ENCODE measurements around the gene ZNF532.

The ZNF532 gene

GRCh38 chr18:58894930-58895329 is 30.3 kb downstream of the ZNF532 start:
- H3K9me3 Mint-ChIP-seq: peaks cover 2% of the 10 kb centered on the region
- H3K4me1 Mint-ChIP-seq: peaks cover 45% of the 10 kb centered on the region
- DNase-seq (ENCODE audit: low spot score in 2 of 2): no peak

DNA sequence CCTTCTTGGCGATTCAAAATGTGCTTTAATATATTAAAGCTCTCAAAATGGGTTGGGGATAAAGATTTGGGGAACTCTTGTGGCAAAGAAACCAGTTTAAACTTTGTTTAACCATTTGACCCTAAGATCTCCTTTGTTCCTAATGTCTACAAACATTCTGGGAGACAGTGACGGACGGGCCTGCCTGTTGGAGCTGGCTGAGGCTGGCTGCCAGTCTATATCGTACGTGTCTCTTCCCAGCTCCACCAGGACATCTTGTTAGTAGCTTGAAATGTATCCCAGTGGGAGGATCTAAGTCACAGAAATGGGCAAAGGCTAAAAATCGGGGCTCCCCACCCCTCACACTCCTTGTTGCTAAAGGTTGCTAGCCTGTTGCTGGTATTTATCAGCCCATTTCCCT is 30.7 kb downstream of the ZNF532 start:
- ATAC-seq (ENCODE audit: low read depth) (no peak), DNase-seq (ENCODE audit: low spot score in 2 of 2) (no peak)
- H3K36me3 Mint-ChIP-seq: peaks cover 22% of the 10 kb centered on the region
- H3K9me3 Mint-ChIP-seq: peaks cover 2% of the 10 kb centered on the region
- no peak overlapping the region for H3K4me3 Mint-ChIP-seq
- peaks cover 48% of the 10 kb centered on the region for H3K4me1 Mint-ChIP-seq
- H3K27ac Mint-ChIP-seq: no peak overlapping the region
- H3K27me3 Mint-ChIP-seq: no peaks in the 10 kb centered on the region

More at GRCh38 chr18:58894930-58895329, 30.3 kb downstream of the ZNF532 start:
- Mint-ChIP-seq H3K4me3 (no peak overlapping the region), H3K36me3 (peaks cover 19% of the 10 kb centered on the region), H3K27ac (no peak overlapping the region), H3K27me3 (no peaks in the 10 kb centered on the region)
- no peak for ATAC-seq (ENCODE audit: low read depth)

DNA sequence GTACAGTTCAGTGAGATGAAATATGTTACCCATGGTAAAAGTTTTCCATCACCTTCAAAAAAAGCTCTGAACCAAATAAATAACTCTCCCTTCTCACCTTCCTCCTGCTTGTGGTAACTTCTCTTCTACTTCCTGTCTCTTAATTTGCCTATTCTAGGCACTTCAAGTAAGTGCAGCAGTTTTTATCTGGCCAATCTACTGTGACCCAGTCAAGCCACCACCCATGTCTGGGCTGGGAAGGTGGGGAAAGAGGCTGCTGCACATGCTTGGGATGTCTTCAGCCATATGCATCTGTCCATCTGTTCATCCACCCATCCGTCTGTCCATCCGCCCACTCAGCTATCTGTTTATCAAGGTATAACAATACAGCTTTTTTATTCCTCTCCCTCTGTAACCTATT is 31.6 kb downstream of the ZNF532 start:
- H3K4me3 Mint-ChIP-seq: peak overlapping the region; percentile 90
- peaks cover 55% of the 10 kb centered on the region for H3K4me1 Mint-ChIP-seq
- DNase-seq (ENCODE audit: low spot score in 2 of 2) (peak; percentile 24), ATAC-seq (ENCODE audit: low read depth) (peak; percentile 99)
- peaks cover 26% of the 10 kb centered on the region for H3K36me3 Mint-ChIP-seq
- no peaks in the 10 kb centered on the region for H3K27me3 Mint-ChIP-seq
- H3K27ac Mint-ChIP-seq: peak overlapping the region; percentile 88
- peaks cover 2% of the 10 kb centered on the region for H3K9me3 Mint-ChIP-seq

DNA sequence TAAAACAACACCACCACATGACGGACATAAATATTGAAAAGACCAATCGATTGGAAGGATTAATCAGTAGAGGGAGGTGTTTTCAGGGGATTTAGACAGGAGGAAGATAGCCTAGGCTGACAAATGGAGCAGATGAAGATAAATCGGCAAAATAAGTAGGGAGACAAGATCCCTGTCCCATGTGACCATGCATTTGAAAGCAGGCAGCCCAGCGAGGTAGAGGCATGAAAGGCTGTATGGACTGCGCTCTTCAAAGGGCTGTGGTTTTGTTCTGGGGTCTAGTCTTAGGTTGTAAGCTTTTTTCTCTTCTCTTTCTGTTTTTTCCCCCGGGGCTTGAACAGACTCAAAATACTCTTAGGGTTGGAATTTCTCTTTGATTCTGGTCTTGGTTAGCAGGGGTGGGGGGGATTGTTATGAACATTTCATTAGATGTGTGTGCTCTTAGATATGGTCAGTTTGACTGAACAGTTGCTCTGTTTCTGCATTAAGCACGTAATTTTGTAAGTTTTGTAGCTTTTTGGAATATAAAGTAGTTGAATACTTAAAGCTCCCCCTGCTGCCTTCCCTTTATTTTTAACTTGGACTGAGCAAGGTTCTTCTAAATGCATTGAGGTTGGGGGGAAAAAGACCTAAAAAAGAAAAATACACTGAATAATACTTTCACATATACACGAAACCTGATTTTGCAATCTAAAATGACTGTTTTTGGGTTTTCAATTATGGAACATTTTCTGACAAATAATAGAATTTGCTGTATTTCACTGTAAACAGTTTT is 32.2 kb downstream of the ZNF532 start:
- H3K4me3 Mint-ChIP-seq: peak overlapping the region; percentile 90
- H3K27ac Mint-ChIP-seq: peak overlapping the region; percentile 88
- DNase-seq (ENCODE audit: low spot score in 2 of 2): no peak

GRCh38 chr18:58898010-58898799 is 33.5 kb downstream of the ZNF532 start:
- Mint-ChIP-seq H3K27me3 (no peaks in the 10 kb centered on the region), H3K4me3 (no peak overlapping the region), H3K27ac (no peak overlapping the region), H3K4me1 (peaks cover 56% of the 10 kb centered on the region), H3K9me3 (peaks cover 2% of the 10 kb centered on the region), H3K36me3 (peaks cover 32% of the 10 kb centered on the region)
- ATAC-seq (ENCODE audit: low read depth): no peak
- no peak for DNase-seq (ENCODE audit: low spot score in 2 of 2)

More for the DNA sequence above, 32.2 kb downstream of the ZNF532 start:
- Mint-ChIP-seq H3K36me3 (peaks cover 30% of the 10 kb centered on the region), H3K27me3 (no peaks in the 10 kb centered on the region), H3K4me1 (peaks cover 56% of the 10 kb centered on the region), H3K9me3 (peaks cover 2% of the 10 kb centered on the region)
- ATAC-seq (ENCODE audit: low read depth): peak; percentile 27

DNA sequence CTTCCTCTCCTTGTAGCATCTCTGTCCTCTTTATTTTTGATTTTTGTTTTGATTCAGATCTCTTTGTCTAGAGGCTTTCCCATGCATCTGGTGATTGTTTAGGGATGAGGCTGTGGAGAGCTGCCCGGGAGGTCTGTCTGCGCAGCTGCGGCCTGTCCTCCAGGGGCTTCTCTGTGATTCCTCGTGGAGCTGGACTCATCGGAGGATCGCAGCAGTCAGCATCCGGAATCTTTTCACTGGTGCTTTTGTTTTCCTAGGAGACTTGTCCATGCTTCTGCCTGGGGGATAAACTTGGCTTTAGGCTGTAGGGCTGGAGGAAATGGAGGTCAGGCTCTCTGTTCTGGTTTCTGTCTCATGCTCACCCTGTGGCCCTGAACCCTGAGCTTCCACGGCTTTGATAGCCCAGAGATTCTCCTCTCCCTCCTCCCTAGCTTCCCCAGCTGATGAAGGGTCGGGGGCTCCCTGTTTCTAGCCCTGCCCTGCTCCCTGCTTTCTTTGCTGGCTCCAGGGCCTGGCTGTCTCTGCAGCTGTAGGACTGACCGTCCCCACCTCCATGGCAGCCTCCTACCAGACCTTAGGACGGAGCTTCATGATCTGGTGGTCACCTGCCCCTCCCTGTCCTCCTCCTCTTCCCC is 35.5 kb downstream of the ZNF532 start:
- ATAC-seq (ENCODE audit: low read depth) (no peak), DNase-seq (ENCODE audit: low spot score in 2 of 2) (no peak)
- H3K4me1 Mint-ChIP-seq: peaks cover 50% of the 10 kb centered on the region
- peaks cover 41% of the 10 kb centered on the region for H3K36me3 Mint-ChIP-seq
- peak overlapping the region; percentile 43 for H3K27ac Mint-ChIP-seq
- no peaks in the 10 kb centered on the region for H3K27me3 Mint-ChIP-seq
- H3K9me3 Mint-ChIP-seq: peaks cover 2% of the 10 kb centered on the region
- peak overlapping the region; percentile 33 for H3K4me3 Mint-ChIP-seq

GRCh38 chr18:58901143-58901542 is 36.5 kb downstream of the ZNF532 start:
- H3K36me3 Mint-ChIP-seq: peaks cover 45% of the 10 kb centered on the region

GRCh38 chr18:58901783-58902182 is 37.1 kb downstream of the ZNF532 start:
- H3K36me3 Mint-ChIP-seq: peaks cover 43% of the 10 kb centered on the region
- DNase-seq (ENCODE audit: low spot score in 2 of 2) (no peak), ATAC-seq (ENCODE audit: low read depth) (no peak)
- H3K27me3 Mint-ChIP-seq: no peaks in the 10 kb centered on the region
- H3K4me1 Mint-ChIP-seq: peaks cover 43% of the 10 kb centered on the region
- no peaks in the 10 kb centered on the region for H3K9me3 Mint-ChIP-seq
- peak overlapping the region; percentile 41 for H3K4me3 Mint-ChIP-seq
- H3K27ac Mint-ChIP-seq: no peak overlapping the region

More at GRCh38 chr18:58901143-58901542, 36.5 kb downstream of the ZNF532 start:
- Mint-ChIP-seq H3K9me3 (peaks cover 2% of the 10 kb centered on the region), H3K4me1 (peaks cover 46% of the 10 kb centered on the region), H3K4me3 (peak overlapping the region; percentile 59), H3K27ac (peak overlapping the region; percentile 43), H3K27me3 (no peaks in the 10 kb centered on the region)
- ATAC-seq (ENCODE audit: low read depth) (no peak), DNase-seq (ENCODE audit: low spot score in 2 of 2) (no peak)

DNA sequence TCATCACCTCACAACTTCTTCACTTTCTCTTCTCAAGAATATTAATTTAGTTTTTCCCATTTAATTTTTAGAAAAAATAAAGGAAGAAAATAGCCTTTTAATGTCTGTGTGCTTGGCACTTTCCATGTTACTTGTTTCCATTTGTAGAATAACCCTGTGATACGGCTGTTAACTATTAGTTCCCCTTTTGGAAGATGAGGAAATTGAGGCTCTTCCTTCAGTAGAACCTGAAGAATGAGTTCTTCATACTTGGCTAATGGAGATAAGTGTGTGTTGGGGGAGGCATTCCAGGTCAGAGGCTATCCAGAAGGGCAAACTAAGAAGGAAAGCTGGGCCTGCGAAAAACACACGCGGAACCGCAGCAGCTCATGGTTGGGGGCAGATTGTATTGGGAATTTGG is 38.3 kb downstream of the ZNF532 start:
- Mint-ChIP-seq H3K27ac (no peak overlapping the region), H3K9me3 (no peaks in the 10 kb centered on the region), H3K36me3 (peaks cover 46% of the 10 kb centered on the region), H3K4me1 (peaks cover 44% of the 10 kb centered on the region), H3K4me3 (no peak overlapping the region), H3K27me3 (no peaks in the 10 kb centered on the region)
- ATAC-seq (ENCODE audit: low read depth): no peak
- no peak for DNase-seq (ENCODE audit: low spot score in 2 of 2)

GRCh38 chr18:58903533-58903932 is 38.9 kb downstream of the ZNF532 start:
- H3K27ac Mint-ChIP-seq: no peak overlapping the region
- ATAC-seq (ENCODE audit: low read depth) (no peak), DNase-seq (ENCODE audit: low spot score in 2 of 2) (no peak)
- H3K4me3 Mint-ChIP-seq: no peak overlapping the region
- H3K36me3 Mint-ChIP-seq: peaks cover 48% of the 10 kb centered on the region
- H3K27me3 Mint-ChIP-seq: no peaks in the 10 kb centered on the region
- peaks cover 47% of the 10 kb centered on the region for H3K4me1 Mint-ChIP-seq
- H3K9me3 Mint-ChIP-seq: no peaks in the 10 kb centered on the region

DNA sequence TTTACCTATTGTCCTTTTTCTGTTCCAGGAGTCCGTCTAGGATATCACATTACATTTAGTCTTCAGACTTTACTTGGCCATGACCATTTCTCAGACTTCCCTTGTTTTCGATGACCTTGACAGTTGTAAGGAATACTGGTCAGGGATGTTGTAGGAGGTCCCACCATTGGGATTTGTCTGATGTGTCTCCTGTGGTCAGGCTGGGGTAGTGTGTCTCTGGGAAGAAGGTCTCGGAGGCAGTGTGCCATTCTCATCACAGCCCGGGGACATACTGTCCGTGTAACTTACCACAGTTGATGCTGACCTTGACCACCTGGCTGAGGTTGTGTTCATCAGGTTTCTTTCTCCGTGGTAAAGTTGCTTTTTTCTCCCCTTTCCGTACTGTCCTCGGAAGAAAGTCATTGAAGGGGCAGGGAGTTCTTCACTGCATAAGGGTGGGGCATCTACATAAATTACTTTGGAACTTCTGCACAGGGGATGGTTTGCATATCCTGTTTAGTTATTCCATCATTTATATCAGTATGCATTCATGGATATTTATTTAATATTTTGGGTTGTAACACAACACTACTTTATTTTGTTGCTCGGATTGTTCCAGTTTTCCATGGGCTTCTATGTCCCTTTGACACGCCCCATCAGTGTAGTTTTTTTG is 41.2 kb downstream of the ZNF532 start:
- H3K27ac Mint-ChIP-seq: no peak overlapping the region
- H3K4me3 Mint-ChIP-seq: no peak overlapping the region
- no peak for ATAC-seq (ENCODE audit: low read depth)
- no peaks in the 10 kb centered on the region for H3K27me3 Mint-ChIP-seq
- no peak for DNase-seq (ENCODE audit: low spot score in 2 of 2)
- H3K36me3 Mint-ChIP-seq: peaks cover 44% of the 10 kb centered on the region
- H3K9me3 Mint-ChIP-seq: no peaks in the 10 kb centered on the region
- H3K4me1 Mint-ChIP-seq: peaks cover 38% of the 10 kb centered on the region

GRCh38 chr18:58908006-58908405 is 43.3 kb downstream of the ZNF532 start:
- ATAC-seq (ENCODE audit: low read depth) (no peak), DNase-seq (ENCODE audit: low spot score in 2 of 2) (no peak)
- H3K4me1 Mint-ChIP-seq: peaks cover 45% of the 10 kb centered on the region
- H3K27ac Mint-ChIP-seq: peak overlapping the region; percentile 40
- H3K27me3 Mint-ChIP-seq: no peaks in the 10 kb centered on the region
- H3K4me3 Mint-ChIP-seq: peak overlapping the region; percentile 54
- H3K36me3 Mint-ChIP-seq: peaks cover 39% of the 10 kb centered on the region
- H3K9me3 Mint-ChIP-seq: no peaks in the 10 kb centered on the region

GRCh38 chr18:58909521-58909920 is 44.8 kb downstream of the ZNF532 start:
- Mint-ChIP-seq H3K36me3 (peaks cover 31% of the 10 kb centered on the region), H3K9me3 (no peaks in the 10 kb centered on the region), H3K4me1 (peaks cover 49% of the 10 kb centered on the region), H3K27me3 (no peaks in the 10 kb centered on the region), H3K4me3 (no peak overlapping the region), H3K27ac (peak overlapping the region; percentile 60)
- DNase-seq (ENCODE audit: low spot score in 2 of 2) (no peak), ATAC-seq (ENCODE audit: low read depth) (no peak)

Data from memory B cell (primary cell).